Measurements from ENCODE around the gene COBL.

DNA sequence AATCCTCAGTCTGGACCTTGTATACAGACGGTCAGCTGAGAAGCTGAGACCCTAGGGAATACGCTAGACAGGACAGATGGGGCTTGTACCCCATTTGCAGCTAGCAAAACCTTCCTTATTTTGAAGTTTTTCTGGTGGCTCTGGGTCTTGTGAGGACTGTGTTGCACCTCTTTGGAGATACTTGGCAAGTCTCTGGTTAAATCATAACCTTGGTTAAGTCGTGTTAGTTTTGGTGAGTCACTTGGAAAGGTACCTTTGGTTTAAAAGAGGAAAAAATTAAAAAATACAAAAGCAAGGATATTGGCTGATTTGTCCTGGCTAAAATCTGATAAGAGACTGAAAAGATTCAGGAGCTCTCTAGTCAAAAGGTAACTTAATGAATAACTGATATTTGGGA, 140.6 kb downstream of the COBL start:
- TF ChIP-seq POLR2AphosphoS5 (IDR thresholded peaks at IDR 0.05; ENCODE audit: low read depth, low read length) (no peak), POLR2A (IDR thresholded peaks at IDR 0.05; ENCODE audit: low read depth, low read length) (no peak), TAF1 (IDR thresholded peaks at IDR 0.05; ENCODE audit: borderline replicate concordance, low read depth, low read length) (no peak)

Data from GM12892 (cell line).